K562 treated with DMSO at 1 percent for 24 hours (cell line): ENCODE measurements around the gene GPRIN1. TPM values are rescaled to one million over a fixed set of nuclear protein-coding genes. Genes with fewer than 3 reads are reported as not detected.

Source experiments
- total RNA-seq: library from RNA; unstranded; fragments of 300-600 nt; gene quantifications from 2 replicates; pipeline ENCODE4 v1.2.3, GENCODE V29; 2022; ENCODE audit warnings: low read depth; ENCODE audit not compliant: insufficient read depth

The GPRIN1 gene
- total RNA-seq = 8.0 and 9.3 TPM in 2 replicates

GRCh38 chr5:176609724-176610434 is at the start of gene GPRIN1:
Gene GPRIN1, minus strand, starts transcription at chr5:176610156. Its CDS starts 10,322 bp downstream, at chr5:176599834.

GRCh38 chr5:176647030-176647842 is 37.3 kb upstream of the GPRIN1 start, which contains the start of gene TSPAN17:
Gene TSPAN17, plus strand, starts transcription at chr5:176647484. Its CDS starts 132 bp downstream, at chr5:176647616.

GRCh38 chr5:176629853-176630680 is 20.1 kb upstream of the GPRIN1 start, which contains the start of the genes EIF4E1B and SNCB:
Gene EIF4E1B, plus strand, starts transcription at chr5:176630675. Its CDS starts 12,113 bp downstream, at chr5:176642788.
Gene SNCB, minus strand, starts transcription at chr5:176630534. Its CDS starts 880 bp downstream, at chr5:176629654.

GRCh38 chr5:176548967-176549444 is 61.0 kb downstream of the GPRIN1 start, which contains the start of gene CDHR2:
Gene CDHR2, plus strand, starts transcription at chr5:176549342. Its CDS starts 16,011 bp downstream, at chr5:176565353.

Other genes starting within 250 kb of the GPRIN1 start
- 61.4 and 66.3 TPM in 2 replicates for gene KIAA1191, start 248.4 kb downstream of the GPRIN1 start, total RNA-seq
- gene ARL10, start 244.7 kb downstream of the GPRIN1 start, total RNA-seq = 0.06 TPM in 1 of 2 replicates, not detected in the other
- gene NOP16, start 221.6 kb downstream of the GPRIN1 start, total RNA-seq = 16.8 and 17.2 TPM in 2 replicates
- gene HIGD2A, start 221.4 kb downstream of the GPRIN1 start, total RNA-seq = 379 and 402 TPM in 2 replicates
- gene CLTB, start 193.6 kb downstream of the GPRIN1 start, total RNA-seq = 103 and 104 TPM in 2 replicates
- 24.1 and 25.6 TPM in 2 replicates for gene FAF2, start 161.8 kb downstream of the GPRIN1 start, total RNA-seq
- 39.7 and 43.9 TPM in 2 replicates for gene RNF44, start 72.8 kb downstream of the GPRIN1 start, total RNA-seq
- 0.07 and 0.13 TPM in 2 replicates for gene CDHR2, start 60.8 kb downstream of the GPRIN1 start, total RNA-seq
- not detected in 2 replicates for gene SNCB, start 20.4 kb upstream of the GPRIN1 start, total RNA-seq
- gene EIF4E1B, start 20.5 kb upstream of the GPRIN1 start, total RNA-seq = not detected in 2 replicates
- gene TSPAN17, start 37.3 kb upstream of the GPRIN1 start, total RNA-seq = 51.7 and 54.1 TPM in 2 replicates
- gene UNC5A, start 200.4 kb upstream of the GPRIN1 start, total RNA-seq = not detected in 2 replicates